GM21360 (cell line): ENCODE results near the gene UBE3A.

Experiments
- ATAC-seq: cut with Tn5 transposase; IDR thresholded peaks from one replicate; pipeline ENCODE4 v1.9.1; 2021; ENCODE audit warnings: mild to moderate bottlenecking, moderate library complexity; ENCODE audit not compliant: unreplicated experiment

The UBE3A gene

DNA sequence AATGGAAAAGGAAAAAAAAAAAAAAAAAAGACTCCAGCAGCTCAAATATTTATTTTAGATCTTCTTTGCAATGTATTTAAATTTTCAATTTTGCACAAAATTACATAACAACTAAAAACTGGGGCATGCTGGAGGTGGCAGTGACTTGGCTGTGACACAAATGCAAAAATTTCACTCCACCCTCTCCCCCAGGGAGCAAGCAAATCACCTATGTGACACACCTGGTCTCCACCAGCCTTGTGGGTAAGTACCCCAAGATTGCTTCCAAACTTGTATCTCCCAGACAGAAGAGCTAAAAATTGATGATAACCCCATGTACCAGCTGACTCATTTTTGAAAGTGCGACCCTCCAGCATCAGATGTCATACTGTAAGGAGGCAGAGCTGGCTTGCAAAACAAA lies 32.0 kb downstream of the UBE3A start:
- no peak for ATAC-seq

DNA sequence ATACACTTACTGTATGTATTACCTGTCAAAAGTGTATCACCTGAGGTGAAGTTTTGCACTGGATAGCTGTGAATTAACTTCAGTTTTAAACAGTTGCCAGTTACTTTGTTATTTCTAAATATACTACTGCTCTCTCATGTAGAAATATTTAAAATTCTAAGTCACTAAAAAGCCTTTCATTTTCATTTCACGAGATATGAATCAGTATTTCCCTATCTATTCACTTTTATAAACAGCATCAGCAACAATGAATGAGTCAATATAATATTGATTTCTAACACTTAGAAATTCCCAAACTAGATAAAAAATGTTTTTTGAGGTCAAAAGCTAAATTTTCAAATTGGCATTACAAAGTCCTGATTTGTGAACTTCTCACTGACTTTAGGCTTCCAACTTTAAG lies 32.6 kb downstream of the UBE3A start:
- no peak for ATAC-seq

GRCh38 chr15:25403771-25404170 lies 35.1 kb downstream of the UBE3A start:
- ATAC-seq: no peak

- ATAC-seq: no peak
Measured at GRCh38 chr15:25402342-25402741, 36.5 kb downstream of the UBE3A start.

DNA sequence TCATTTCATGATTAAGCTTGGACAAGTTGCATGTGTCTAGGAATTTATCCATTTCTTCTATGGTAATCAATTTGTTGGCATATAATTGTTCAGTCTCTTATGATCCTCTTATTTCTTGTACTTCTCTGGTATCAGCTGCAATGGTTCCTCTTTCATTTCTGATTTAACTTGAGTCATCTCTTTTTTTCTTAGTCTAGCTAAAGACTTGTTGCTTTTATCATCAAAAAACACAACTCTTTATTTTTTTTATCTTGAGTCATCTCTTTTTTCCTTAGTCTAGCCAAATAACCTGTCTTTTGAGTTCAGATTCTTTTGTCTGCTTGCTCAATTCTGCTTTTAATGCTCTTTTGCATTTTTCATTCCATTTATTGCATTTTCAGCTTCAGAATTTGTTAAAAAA lies 37.3 kb downstream of the UBE3A start:
- no peak for ATAC-seq

DNA sequence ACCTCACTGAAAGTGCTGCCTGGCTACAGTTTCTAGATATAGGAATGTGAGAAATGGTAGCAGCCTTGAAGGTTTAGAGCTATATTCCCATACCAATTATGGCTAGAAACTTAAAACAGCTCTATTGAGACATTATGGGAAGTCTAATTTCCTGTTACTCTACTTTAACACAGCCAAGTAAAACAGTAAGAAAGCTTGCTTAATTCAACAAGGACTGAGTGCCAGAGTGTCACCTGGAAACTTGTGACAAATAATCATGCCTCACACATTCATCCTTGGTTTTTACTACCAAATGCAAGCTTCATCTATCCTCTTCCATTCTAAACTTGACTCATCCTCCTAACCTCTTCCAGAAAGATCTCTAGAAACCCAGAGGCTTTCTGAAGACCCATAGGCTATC lies 41.7 kb downstream of the UBE3A start:
- no peak for ATAC-seq

DNA sequence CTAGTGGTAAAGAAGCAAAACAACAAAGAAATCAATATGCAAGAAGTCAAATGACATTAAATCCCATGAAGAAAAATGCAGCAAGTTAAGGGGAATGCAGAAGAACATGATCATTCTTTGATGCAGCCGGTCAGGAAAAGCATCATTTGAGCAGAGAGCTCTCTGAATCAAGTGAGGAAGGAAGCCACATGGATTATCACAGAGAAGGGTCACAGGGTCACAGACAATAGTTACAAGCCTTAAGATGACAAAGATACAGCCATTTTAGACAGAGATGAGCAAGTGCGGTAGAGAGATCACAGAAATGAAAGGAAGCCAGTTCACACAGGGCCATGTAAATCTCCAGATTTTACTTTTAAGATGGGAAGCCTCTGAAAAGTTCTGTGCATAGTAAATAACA lies 43.9 kb downstream of the UBE3A start:
- no peak for ATAC-seq

DNA sequence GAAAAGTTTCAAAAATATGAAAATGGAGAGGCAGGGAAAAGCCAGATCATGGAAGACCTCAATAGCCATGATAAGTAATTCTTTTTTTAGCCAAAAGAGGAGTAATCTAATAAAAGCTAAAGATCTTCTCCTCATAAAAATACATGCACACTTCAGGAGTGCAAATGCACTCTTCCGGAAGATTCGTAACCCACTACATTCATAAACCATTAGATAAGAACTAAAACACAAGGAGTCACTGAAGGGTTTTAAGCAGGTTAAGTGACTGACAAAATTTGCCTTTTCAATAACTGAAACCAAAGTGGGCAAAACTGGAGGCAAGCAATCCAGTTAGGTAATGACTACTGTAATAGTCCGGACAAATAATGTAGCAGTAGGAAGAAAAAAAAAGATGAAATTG lies 46.0 kb downstream of the UBE3A start:
- ATAC-seq: no peak

DNA sequence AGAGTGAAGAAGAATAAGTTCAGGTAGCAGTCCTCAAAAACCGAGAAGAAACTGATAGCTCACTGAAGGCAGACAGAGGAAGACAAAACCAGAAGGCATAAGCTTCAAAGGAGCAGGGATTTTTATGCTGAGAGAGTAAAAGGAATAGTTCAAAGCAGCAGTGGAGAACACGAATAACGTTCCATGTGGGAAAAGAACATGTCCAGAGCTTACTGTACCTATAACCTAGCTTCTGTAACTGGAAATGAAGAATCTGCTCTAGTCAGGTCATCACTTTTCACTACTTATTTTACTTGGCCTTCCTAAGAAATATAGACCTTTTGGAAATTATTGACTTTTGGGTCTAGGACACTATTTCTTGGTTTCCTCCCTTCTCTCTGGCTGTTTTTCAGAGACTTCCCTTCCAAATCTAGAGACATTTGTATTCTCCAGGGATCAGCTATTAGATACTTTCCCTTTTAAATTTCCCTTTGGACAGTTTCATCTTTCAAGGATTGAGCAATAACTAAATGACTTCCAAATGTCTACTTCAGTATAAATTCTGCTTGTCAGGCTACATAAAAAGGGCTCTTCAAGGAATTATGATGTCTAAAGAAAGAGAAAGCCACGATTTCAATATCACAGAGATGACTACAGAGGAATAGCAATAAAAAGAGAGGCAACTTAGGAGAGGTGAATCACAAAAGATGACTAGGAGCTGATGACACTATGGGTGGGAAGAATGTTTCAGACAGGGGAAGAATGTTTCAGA lies 46.7 kb downstream of the UBE3A start:
- no peak for ATAC-seq

DNA sequence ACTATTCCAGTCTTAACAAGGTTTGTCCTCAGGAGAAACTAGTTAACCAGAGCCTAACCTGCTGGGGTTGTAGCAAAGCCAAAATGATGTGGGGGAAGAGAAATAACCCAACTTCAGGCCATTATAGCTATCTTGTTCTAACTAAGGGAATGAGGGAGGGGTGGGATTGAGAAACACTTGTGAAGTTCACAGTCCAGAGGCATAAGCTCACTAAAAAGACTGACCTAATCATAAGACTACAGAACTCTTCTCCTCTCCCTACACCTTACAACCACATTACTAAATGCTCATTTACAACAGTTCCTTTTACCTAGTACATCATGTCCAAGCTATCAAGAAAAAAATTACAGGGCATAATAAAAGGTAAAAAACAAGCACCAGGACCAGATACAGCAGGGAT lies 52.8 kb downstream of the UBE3A start:
- ATAC-seq: no peak

- no peak for ATAC-seq
Measured at GRCh38 chr15:25381579-25381978, 57.2 kb downstream of the UBE3A start.

GRCh38 chr15:25378501-25378901 lies 60.3 kb downstream of the UBE3A start:
- no peak for ATAC-seq

GRCh38 chr15:25375557-25375956 lies 63.3 kb downstream of the UBE3A start:
- ATAC-seq: no peak

DNA sequence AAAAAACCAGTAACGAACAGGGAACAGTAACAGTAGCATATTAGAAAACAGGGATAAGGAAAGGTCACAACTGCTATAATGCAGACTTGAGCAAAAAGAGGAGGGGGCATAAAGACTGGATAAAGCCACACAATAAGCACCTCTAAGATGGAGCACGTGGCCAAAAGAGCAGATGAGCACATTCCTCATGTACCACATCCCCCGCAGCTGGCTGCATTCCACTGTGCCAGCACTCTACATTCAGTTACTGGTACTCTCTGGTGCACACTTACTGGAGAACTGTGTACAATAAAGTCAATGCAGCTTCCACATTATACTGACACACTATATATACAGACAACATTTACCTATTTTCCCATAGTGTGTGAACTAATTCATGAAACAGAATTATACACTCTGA lies 64.7 kb downstream of the UBE3A start:
- no peak for ATAC-seq

DNA sequence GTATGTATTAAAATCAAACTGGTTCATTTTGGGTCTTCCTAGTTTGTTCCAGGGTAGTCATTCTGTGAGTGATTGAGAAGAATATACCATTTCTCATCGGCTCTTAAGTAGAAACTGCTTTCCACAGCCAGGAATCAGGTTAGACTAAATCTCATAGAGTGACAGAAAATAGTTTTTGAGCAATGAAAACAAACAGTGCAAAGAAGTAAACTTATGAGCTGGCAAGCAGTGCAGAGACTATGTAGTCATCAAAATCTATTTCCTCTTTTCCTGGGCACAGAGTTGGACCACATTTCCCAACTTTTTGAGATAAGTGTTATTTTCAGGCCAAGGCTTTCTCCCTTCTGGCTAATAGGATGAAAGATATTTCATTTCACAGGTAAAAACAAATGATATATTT lies 66.5 kb downstream of the UBE3A start:
- no peak for ATAC-seq

DNA sequence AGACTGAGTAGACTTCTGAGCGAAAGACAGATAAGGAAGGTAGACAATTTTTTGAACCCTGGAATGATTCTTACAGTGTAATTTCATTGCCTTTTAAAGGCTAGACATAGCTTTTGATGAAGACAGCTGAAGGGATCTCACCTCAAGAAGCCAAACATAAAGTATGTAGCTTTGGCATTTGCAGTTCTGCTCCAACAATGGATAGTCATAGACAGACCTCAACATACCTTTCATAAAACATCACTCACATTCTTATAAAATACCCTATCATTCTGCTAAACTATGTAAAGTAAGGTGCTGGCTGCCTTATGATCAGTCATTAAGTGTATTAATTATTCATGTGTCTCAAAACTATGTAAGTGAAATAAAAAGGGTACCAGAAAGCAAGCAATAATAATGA lies 70.0 kb downstream of the UBE3A start:
- no peak for ATAC-seq

GRCh38 chr15:25366058-25366457 lies 72.8 kb downstream of the UBE3A start:
- no peak for ATAC-seq

DNA sequence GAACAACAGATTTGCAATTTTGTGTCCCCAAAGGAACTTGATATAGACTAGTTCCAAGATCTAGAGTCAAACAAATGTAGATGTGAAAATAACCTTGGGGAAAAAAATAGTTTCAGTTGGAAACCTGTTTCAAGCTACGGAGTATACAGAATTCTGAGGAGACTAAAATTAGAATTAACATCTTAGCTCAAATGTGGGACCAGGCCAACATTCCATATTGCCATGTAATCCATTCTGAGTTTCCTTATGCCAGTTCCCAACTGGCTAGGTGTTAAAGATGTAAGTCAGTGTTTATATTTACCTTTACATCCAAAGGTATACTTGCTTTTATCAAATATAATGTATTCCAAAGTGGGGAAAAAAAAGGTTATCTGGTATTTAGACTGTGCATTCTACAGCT lies 76.3 kb downstream of the UBE3A start:
- no peak for ATAC-seq

DNA sequence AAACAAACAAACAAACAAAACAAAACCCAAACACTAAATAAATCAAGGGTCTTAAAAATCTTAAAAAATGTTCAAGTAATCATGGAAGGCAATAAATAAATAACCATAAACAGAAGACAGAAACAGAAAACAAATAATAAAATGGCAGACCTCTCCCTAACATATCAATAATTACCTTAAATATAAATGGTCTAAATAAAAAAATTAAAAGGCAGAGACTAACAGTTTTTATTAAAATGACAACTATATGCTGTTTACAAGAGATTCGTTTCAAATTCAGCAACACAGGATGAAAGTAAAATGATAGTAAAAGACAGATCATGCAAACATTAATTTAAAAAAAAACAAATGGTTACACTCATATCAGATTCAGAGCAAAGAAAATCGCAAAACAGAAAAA lies 91.1 kb downstream of the UBE3A start:
- no peak for ATAC-seq

DNA sequence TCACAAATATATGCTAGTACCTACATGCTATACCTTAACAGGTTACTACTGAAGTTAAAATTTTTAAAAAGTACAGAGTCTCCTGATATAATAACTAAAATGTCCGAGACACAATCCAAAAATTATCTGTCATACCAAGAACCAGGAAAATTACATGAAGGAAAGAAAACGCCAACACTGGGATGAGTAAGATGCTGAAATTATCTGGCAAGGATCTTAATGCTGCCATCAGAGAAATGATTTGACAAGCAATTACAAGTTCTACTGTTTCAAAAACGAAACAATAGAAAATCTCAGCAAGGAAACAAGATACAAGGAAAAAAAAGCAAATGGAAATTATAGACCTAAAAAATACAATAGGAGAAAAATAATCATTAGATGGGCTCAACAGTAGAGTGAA lies 92.5 kb downstream of the UBE3A start:
- ATAC-seq: no peak

DNA sequence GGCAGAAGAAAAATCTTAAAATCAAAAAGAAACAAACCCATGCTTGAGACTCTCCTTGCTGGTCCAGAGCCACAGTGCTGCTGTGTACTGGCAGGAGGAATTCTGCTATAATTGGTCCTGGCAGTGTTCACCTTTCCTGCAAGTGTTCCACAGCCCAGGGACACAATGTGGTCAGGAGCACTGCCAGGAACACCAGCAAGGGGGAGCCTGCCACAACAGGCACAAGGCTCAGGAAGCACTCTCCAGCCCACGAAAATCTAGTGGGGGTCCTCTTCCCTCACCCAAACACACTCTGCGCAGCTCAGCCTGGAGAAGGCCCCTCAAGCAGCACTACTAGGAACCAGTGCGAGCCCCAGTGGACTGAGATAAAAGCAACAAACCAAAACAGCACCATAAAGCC lies 92.9 kb downstream of the UBE3A start:
- ATAC-seq: no peak

GRCh38 chr15:25342629-25343028 lies 96.2 kb downstream of the UBE3A start:
- no peak for ATAC-seq

- no peak for ATAC-seq
Measured at GRCh38 chr15:25339431-25339830, 99.4 kb downstream of the UBE3A start.
